K562 (cell line): Measurements from ENCODE around the gene SQOR. TPM values are rescaled to one million over a fixed set of nuclear protein-coding genes. Genes with fewer than 3 reads are reported as not detected.
A peak's percentile ranks its signal among the peaks of the same experiment; 100 is the strongest.

Experiments
- ARID3A ChIP-seq: IDR thresholded peaks from 2 replicates; pipeline ENCODE4 v1.6.1; 2012; ENCODE audit warnings: low read depth, low read length, improper control_type of control experiment, borderline replicate concordance
- CBX3 ChIP-seq, 2 experiments: IDR thresholded peaks; 1 replicate in 1 of 2; 2 replicates in 1 of 2; pipeline ENCODE4 v1.6.1; 2012; ENCODE audit warnings: inconsistent platforms in 2 of 2, low read length in 2 of 2, borderline replicate concordance in 1 of 2, control low read depth in 1 of 2
- CHCHD3 ChIP-seq: fragments of 250-450 bp; sonication (Bioruptor Pico); IDR thresholded peaks from 2 replicates; pipeline ENCODE4 v2.1.2; 2022; ENCODE audit warnings: mild to moderate bottlenecking
- ELF2 ChIP-seq: fragments of 250-450 bp; sonication (Bioruptor Pico); IDR thresholded peaks from 2 replicates; pipeline ENCODE4 v1.5.0; 2021; ENCODE audit warnings: mild to moderate bottlenecking
- ELK3 ChIP-seq: fragments of 450-650 bp; formaldehyde crosslinking; IDR thresholded peaks from 2 replicates; pipeline ENCODE4 v1.4.0; 2020; ENCODE audit warnings: mild to moderate bottlenecking
- EZH2 ChIP-seq: IDR thresholded peaks from 2 replicates; pipeline ENCODE4 v1.6.1; 2012; ENCODE audit warnings: low read depth, mild to moderate bottlenecking, inconsistent platforms, low read length, borderline replicate concordance
- FOXM1 ChIP-seq, 2 experiments: fragments of 450-650 bp in 1 of 2; sonication (generic) in 1 of 2; formaldehyde crosslinking in 1 of 2; IDR thresholded peaks; 2 replicates each; pipeline versions ENCODE4 v1.6.1 to v1.9.0; 2017 to 2022; ENCODE audit warnings: low read depth in 2 of 2, mild to moderate bottlenecking in 2 of 2, missing genetic modification reagents in 1 of 2, moderate library complexity in 1 of 2
- LEF1 ChIP-seq: fragments of 450-650 bp; IDR thresholded peaks from 2 replicates; pipeline ENCODE4 v1.6.1; 2016; ENCODE audit warnings: mild to moderate bottlenecking
- NR4A1 ChIP-seq, 2 experiments: fragments of 250-450 bp in 1 of 2; fragments of 450-650 bp in 1 of 2; sonication (Bioruptor Pico) in 1 of 2; IDR thresholded peaks; 2 replicates each; pipeline versions ENCODE4 v1.4.0 to v1.6.1; 2016 to 2020; ENCODE audit warnings: mild to moderate bottlenecking in 2 of 2, missing compliant biosample characterization in 1 of 2, missing genetic modification characterization in 1 of 2, moderate library complexity in 1 of 2
- PCBP2 ChIP-seq: fragments of 200-400 bp; formaldehyde crosslinking; IDR thresholded peaks from 2 replicates; pipeline ENCODE4 v1.6.1; 2018; ENCODE audit warnings: low read length, low read depth, mild to moderate bottlenecking, moderate library complexity; ENCODE audit not compliant: poor library complexity, severe bottlenecking
- SMAD1 ChIP-seq: fragments of 150-350 bp; IDR thresholded peaks from 2 replicates; pipeline ENCODE4 v1.6.1; 2014; ENCODE audit warnings: low read length, low read depth; ENCODE audit not compliant: partially characterized antibody
- SNIP1 ChIP-seq: fragments of 450-650 bp; IDR thresholded peaks from 2 replicates; pipeline ENCODE4 v1.7.1; 2017; ENCODE audit warnings: low read depth, mild to moderate bottlenecking
- SUPT5H ChIP-seq: fragments of 450-650 bp; IDR thresholded peaks from 2 replicates; pipeline ENCODE4 v1.6.1; 2016
- TBP ChIP-seq: optimal IDR thresholded peaks from 2 replicates; pipeline ENCODE3; 2011; ENCODE audit warnings: low read depth, low read length, improper control_type of control experiment
- TSC22D4 ChIP-seq: fragments of 450-650 bp; IDR thresholded peaks from 2 replicates; pipeline ENCODE4 v1.6.1; 2016; ENCODE audit warnings: missing genetic modification characterization, missing biosample characterization, control low read depth
- ZNF3 ChIP-seq: fragments of 250-450 bp; sonication (Bioruptor Pico); IDR thresholded peaks from 2 replicates; pipeline ENCODE4 v1.5.0; 2021; ENCODE audit warnings: mild to moderate bottlenecking, moderate library complexity
- ZNF707 ChIP-seq: fragments of 250-450 bp; sonication (Bioruptor Pico); conservative IDR thresholded peaks from 2 replicates; pipeline ENCODE4 v1.8.0; 2022; ENCODE audit warnings: inconsistent platforms, mild to moderate bottlenecking, moderate library complexity
- ZNF717 ChIP-seq: fragments of 250-450 bp; sonication (Bioruptor Pico); IDR thresholded peaks from 2 replicates; pipeline ENCODE4 v1.5.0; 2021
- ZNF764 ChIP-seq: fragments of 250-450 bp; sonication (Bioruptor Pico); IDR thresholded peaks from 2 replicates; pipeline ENCODE4 v1.4.0; 2020; ENCODE audit warnings: low read depth, mild to moderate bottlenecking, moderate library complexity
- polyA plus RNA-seq, 8 experiments: library from polyadenylated mRNA; depleted of rRNA in 4 of 8; stranded (reverse) in 5 of 8; unstranded in 3 of 8; fragments of >200 nt; fragmentation: Nextera tagmentation in 2 of 8; fragmentation: Illumina TruSeq in 1 of 8; extraction: Ambion mirVana in 2 of 8; extraction: Trizol in 1 of 8; gene quantifications; 2 replicates each; pipeline versions ENCODE4 v1.2.1 to v1.2.3, GENCODE V29; 2011 to 2014; ENCODE audit warnings: inconsistent platforms in 1 of 8, missing spikeins in 1 of 8
- total RNA-seq, 7 experiments: library from RNA; depleted of rRNA in 6 of 7; stranded (reverse); fragments of >200 nt in 6 of 7; fragmentation: Illumina TruSeq in 2 of 7; extraction: Trizol in 2 of 7; gene quantifications; 2 replicates each; pipeline versions ENCODE4 v1.2.1 to v1.2.3, GENCODE V29; 2011 to 2021; ENCODE audit warnings: low replicate concordance in 1 of 7
- TF ChIP-seq, protein P1 (sequence below): fragments of 450-650 bp; formaldehyde crosslinking; IDR thresholded peaks from 2 replicates; pipeline ENCODE4 v1.4.0; 2020; ENCODE audit warnings: mild to moderate bottlenecking, moderate library complexity
- TF ChIP-seq, protein P2 (sequence below): fragments of 200-400 bp; formaldehyde crosslinking; IDR thresholded peaks from 2 replicates; pipeline ENCODE4 v1.6.1; 2017; ENCODE audit warnings: mild to moderate bottlenecking, low read depth, low read length, moderate library complexity

The SQOR gene
- total and polyA plus RNA-seq, 9 of the 15 experiments (the other 6 are each of a cell fraction or from before 2014, with no cell fraction given): 0.32 to 1.6 (median 1.1) TPM

GRCh38 chr15:45587095-45587862, 47.5 kb upstream of the SQOR start, which contains the start of gene BLOC1S6 (continued):
- TF ChIP-seq SNIP1: no peak
- TF ChIP-seq CBX3 (IDR thresholded peaks at IDR 0.05; ENCODE audit: borderline replicate concordance in 1 of 2, low read length in 2 of 2): peak in 1 of 2 experiments; percentile 83; a peak in 1 of 3 replicates
- TF ChIP-seq FOXM1 (IDR thresholded peaks at IDR 0.05; ENCODE audit: low read depth): no peak; the same call in none of the 2 replicates
- TF ChIP-seq FOXM1 (CRISPR knock-in tag; IDR thresholded peaks at IDR 0.05; ENCODE audit: low read depth): no peak
- TF ChIP-seq, protein P1, sequence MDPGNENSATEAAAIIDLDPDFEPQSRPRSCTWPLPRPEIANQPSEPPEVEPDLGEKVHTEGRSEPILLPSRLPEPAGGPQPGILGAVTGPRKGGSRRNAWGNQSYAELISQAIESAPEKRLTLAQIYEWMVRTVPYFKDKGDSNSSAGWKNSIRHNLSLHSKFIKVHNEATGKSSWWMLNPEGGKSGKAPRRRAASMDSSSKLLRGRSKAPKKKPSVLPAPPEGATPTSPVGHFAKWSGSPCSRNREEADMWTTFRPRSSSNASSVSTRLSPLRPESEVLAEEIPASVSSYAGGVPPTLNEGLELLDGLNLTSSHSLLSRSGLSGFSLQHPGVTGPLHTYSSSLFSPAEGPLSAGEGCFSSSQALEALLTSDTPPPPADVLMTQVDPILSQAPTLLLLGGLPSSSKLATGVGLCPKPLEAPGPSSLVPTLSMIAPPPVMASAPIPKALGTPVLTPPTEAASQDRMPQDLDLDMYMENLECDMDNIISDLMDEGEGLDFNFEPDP (CRISPR knock-in tag): no peak
- no peak for TF ChIP-seq EZH2
- no peak for TF ChIP-seq ZNF764
- no peak for TF ChIP-seq PCBP2
- TF ChIP-seq SUPT5H: peak; percentile 91
- TF ChIP-seq, protein P2, sequence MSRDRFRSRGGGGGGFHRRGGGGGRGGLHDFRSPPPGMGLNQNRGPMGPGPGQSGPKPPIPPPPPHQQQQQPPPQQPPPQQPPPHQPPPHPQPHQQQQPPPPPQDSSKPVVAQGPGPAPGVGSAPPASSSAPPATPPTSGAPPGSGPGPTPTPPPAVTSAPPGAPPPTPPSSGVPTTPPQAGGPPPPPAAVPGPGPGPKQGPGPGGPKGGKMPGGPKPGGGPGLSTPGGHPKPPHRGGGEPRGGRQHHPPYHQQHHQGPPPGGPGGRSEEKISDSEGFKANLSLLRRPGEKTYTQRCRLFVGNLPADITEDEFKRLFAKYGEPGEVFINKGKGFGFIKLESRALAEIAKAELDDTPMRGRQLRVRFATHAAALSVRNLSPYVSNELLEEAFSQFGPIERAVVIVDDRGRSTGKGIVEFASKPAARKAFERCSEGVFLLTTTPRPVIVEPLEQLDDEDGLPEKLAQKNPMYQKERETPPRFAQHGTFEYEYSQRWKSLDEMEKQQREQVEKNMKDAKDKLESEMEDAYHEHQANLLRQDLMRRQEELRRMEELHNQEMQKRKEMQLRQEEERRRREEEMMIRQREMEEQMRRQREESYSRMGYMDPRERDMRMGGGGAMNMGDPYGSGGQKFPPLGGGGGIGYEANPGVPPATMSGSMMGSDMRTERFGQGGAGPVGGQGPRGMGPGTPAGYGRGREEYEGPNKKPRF: no peak
- no peak for TF ChIP-seq ELK3
- TF ChIP-seq NR4A1 (CRISPR knock-in tag; IDR thresholded peaks at IDR 0.05): no peak
- peak; percentile 55; the same call in 1 of the 2 replicates for TF ChIP-seq NR4A1 (tag; IDR thresholded peaks at IDR 0.05)
- no peak for TF ChIP-seq ZNF3 (CRISPR knock-in tag)
- no peak for TF ChIP-seq CHCHD3 (CRISPR knock-in tag)
- no peak for TF ChIP-seq ARID3A
- TF ChIP-seq ZNF717 (CRISPR knock-in tag): no peak
- no peak for TF ChIP-seq SMAD1
- no peak for TF ChIP-seq LEF1
- peak; percentile 86 for TF ChIP-seq TBP
- no peak for TF ChIP-seq TSC22D4 (tag)
- TF ChIP-seq ELF2 (CRISPR knock-in tag): peak; percentile 77
- TF ChIP-seq ZNF707 (CRISPR knock-in tag): no peak
